ENCODE results near the gene FANCE.

DNA sequence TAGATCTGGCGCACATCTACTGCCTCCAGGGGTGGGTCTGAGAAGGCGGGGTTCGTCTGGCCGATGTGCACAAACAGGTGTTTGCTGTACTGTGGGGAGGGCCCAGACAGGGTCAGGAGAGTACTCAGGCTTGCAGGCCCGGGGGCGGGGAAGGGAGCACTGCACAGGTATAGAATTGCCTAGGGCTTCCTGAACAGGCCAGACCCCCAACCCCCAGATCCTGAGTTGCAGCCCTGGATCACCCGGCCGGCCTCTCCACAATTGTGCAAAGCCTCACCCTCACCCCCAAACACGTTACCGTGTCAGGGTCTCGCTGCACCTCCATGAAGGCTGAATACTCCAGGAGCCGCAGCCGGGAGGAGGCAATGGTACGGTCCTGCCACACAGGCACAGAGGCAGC, 23.9 kb downstream of the FANCE start:
- TF ChIP-seq POLR2AphosphoS5 (IDR thresholded peaks at IDR 0.05; ENCODE audit: low read depth, low read length) = no peak
- TF ChIP-seq SIN3A (IDR thresholded peaks at IDR 0.05; ENCODE audit: borderline replicate concordance, insufficient read depth, low read length) = no peak
- TF ChIP-seq, protein P1, sequence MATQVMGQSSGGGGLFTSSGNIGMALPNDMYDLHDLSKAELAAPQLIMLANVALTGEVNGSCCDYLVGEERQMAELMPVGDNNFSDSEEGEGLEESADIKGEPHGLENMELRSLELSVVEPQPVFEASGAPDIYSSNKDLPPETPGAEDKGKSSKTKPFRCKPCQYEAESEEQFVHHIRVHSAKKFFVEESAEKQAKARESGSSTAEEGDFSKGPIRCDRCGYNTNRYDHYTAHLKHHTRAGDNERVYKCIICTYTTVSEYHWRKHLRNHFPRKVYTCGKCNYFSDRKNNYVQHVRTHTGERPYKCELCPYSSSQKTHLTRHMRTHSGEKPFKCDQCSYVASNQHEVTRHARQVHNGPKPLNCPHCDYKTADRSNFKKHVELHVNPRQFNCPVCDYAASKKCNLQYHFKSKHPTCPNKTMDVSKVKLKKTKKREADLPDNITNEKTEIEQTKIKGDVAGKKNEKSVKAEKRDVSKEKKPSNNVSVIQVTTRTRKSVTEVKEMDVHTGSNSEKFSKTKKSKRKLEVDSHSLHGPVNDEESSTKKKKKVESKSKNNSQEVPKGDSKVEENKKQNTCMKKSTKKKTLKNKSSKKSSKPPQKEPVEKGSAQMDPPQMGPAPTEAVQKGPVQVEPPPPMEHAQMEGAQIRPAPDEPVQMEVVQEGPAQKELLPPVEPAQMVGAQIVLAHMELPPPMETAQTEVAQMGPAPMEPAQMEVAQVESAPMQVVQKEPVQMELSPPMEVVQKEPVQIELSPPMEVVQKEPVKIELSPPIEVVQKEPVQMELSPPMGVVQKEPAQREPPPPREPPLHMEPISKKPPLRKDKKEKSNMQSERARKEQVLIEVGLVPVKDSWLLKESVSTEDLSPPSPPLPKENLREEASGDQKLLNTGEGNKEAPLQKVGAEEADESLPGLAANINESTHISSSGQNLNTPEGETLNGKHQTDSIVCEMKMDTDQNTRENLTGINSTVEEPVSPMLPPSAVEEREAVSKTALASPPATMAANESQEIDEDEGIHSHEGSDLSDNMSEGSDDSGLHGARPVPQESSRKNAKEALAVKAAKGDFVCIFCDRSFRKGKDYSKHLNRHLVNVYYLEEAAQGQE (IDR thresholded peaks at IDR 0.05; ENCODE audit: insufficient read depth in 1 of 2, low read depth in 2 of 2, low read length in 2 of 2) = no peak
